ENCODE results near the gene ZSCAN10.

DNA sequence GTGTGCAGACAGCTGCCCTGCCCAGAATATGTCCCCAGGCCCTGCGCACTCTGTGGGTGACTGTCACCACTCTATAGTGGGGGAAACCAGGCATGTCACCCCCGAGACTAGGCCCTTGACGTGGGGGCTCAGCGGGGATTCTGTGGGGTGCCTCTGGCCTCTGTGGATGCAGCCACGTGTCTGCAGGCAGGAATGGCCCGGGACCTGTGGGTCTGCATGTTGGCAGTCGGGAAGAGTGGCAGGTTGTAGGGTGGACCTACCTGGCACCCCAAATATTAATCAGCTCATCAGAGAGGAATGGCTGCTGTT, 32.7 kb downstream of the ZSCAN10 start:
- TF ChIP-seq, protein P1, sequence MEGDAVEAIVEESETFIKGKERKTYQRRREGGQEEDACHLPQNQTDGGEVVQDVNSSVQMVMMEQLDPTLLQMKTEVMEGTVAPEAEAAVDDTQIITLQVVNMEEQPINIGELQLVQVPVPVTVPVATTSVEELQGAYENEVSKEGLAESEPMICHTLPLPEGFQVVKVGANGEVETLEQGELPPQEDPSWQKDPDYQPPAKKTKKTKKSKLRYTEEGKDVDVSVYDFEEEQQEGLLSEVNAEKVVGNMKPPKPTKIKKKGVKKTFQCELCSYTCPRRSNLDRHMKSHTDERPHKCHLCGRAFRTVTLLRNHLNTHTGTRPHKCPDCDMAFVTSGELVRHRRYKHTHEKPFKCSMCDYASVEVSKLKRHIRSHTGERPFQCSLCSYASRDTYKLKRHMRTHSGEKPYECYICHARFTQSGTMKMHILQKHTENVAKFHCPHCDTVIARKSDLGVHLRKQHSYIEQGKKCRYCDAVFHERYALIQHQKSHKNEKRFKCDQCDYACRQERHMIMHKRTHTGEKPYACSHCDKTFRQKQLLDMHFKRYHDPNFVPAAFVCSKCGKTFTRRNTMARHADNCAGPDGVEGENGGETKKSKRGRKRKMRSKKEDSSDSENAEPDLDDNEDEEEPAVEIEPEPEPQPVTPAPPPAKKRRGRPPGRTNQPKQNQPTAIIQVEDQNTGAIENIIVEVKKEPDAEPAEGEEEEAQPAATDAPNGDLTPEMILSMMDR (IDR thresholded peaks at IDR 0.05) = no peak
- no peak for TF ChIP-seq POLR2A (IDR thresholded peaks at IDR 0.05)

Measured in thyroid gland (tissue), 4 donors.